A673 (cell line): ENCODE measurements around the gene CDKAL1.

Experiments
- EZH2 ChIP-seq: fragments of 200-600 bp; sonication (generic); IDR thresholded peaks from 2 replicates; pipeline ENCODE4 v1.6.1; 2017; ENCODE audit warnings: borderline replicate concordance, low read depth, mild to moderate bottlenecking, mixed read lengths, antibody characterized with exemption, low read length; ENCODE audit not compliant: poor library complexity, severe bottlenecking
- TF ChIP-seq, protein P1 (sequence below): fragments of 300-800, 200-600 bp; sonication (generic); conservative IDR thresholded peaks from 2 replicates; pipeline ENCODE4 v1.5.1; 2017; ENCODE audit warnings: low read depth, mild to moderate bottlenecking, antibody characterized with exemption, low read length, moderate library complexity, mixed read lengths

DNA sequence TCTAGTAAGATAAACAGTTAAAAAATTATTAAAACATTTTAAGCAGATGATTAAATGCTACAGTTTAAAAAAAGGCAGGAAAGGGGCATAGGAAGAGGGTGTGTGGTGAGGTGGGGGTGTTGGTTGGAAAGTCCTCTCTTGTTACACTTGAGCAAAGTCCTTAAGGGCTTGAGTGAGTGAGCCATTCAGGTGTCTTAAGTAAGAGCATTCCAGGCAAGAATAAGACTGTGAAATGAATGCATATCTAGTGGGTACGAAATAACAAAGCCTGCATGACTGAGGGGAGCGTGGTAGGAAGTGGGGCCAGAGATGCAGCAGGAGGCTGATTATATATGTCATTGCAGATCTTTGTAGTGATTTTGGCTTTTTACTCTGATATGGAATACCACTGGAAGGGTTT lies 5.1 kb downstream of the CDKAL1 start:
- TF ChIP-seq, protein P1, sequence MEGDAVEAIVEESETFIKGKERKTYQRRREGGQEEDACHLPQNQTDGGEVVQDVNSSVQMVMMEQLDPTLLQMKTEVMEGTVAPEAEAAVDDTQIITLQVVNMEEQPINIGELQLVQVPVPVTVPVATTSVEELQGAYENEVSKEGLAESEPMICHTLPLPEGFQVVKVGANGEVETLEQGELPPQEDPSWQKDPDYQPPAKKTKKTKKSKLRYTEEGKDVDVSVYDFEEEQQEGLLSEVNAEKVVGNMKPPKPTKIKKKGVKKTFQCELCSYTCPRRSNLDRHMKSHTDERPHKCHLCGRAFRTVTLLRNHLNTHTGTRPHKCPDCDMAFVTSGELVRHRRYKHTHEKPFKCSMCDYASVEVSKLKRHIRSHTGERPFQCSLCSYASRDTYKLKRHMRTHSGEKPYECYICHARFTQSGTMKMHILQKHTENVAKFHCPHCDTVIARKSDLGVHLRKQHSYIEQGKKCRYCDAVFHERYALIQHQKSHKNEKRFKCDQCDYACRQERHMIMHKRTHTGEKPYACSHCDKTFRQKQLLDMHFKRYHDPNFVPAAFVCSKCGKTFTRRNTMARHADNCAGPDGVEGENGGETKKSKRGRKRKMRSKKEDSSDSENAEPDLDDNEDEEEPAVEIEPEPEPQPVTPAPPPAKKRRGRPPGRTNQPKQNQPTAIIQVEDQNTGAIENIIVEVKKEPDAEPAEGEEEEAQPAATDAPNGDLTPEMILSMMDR: no peak
- no peak for TF ChIP-seq EZH2
